ENCODE data around the gene PPARG.
A peak's percentile ranks its signal among the peaks of the same experiment; 100 is the strongest.
"Not testable (repeated sequence)": the region's sequence is repeated elsewhere in the genome, so short reads cannot be mapped to it uniquely, and the experiment has no call there.

The PPARG gene

DNA sequence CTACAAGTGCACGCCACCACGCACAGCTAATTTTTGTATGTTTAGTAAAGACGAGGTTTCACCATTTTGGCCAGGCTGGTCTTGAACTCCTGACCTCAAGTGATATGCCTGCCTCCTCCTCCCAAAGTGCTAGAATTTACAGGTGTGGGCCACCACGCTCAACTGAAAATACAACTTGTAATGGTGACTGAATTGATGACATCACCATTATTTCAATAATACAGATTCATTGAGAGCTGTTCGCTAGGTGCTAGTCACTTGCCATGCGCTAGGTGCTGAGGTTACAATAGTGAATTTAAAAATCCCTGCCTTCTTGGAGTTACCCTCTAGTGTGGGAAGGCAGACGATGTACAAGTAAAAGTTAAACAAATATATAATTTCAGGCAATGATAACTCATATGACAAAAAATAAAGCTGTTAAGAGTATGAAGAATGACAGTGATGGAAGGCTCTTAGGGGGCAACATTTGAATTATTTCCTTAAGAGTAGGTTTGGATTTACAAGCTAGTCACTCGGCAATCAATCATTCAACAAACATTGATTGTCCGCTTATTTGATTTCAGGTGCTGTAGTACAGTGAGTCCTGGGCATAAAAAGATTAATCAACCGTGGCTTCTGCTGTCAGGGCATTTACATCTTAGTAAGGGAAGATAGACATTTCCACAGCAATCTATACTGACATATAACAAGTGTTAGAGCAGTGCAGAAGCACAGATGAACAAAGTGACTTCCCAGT, 9.1 kb upstream of the PPARG start:
- Histone ChIP-seq H3K36me3 (ENCODE audit: insufficient read depth, low read length) (no peaks in the 10 kb centered on the region), H3K27ac (ENCODE audit: low read depth, low read length) (no peak overlapping the region)

DNA sequence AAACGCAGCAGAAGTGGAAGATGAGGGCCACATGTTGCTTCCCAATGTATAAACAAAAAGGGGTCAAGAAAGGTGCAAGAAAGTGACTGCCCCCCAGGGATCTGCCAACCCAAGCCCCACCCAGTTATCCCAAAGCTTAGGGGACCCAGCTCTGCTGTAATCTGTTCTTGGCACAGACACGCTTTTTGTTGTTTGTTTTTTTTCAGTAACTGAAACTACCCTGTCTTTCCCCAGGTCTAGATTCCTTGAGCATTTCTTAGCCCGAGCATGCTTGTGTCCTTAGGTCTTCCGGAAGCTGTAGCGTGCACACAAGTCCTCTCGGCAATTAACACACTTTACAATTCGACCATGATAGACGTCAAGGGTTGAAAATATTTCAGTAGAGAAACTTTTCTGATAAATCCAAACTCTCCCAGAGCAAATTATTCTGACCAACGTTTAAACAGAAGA, 8.5 kb upstream of the PPARG start:
- H3K4me1 ChIP-seq (ENCODE audit: control insufficient read depth, insufficient read depth, low read length, unreplicated experiment): no peaks in the 10 kb centered on the region
- H2AFZ ChIP-seq (ENCODE audit: low read length, unreplicated experiment): no peak overlapping the region
- H3K27me3 ChIP-seq (ENCODE audit: insufficient read depth, low read length): no peaks in the 10 kb centered on the region
- no peak overlapping the region for H3K27ac ChIP-seq (ENCODE audit: low read depth, low read length)
- no peak overlapping the region for H3K4me3 ChIP-seq (ENCODE audit: low read depth, low read length)
- H3K36me3 ChIP-seq (ENCODE audit: insufficient read depth, low read length): no peaks in the 10 kb centered on the region
- H3K79me2 ChIP-seq (ENCODE audit: control insufficient read depth, insufficient read depth, low read length, unreplicated experiment): no peaks in the 10 kb centered on the region

More for the DNA sequence above, 9.1 kb upstream of the PPARG start:
- no peak overlapping the region for H3K4me3 ChIP-seq (ENCODE audit: low read depth, low read length)
- H2AFZ ChIP-seq (ENCODE audit: low read length, unreplicated experiment): no peak overlapping the region
- no peaks in the 10 kb centered on the region for H3K4me1 ChIP-seq (ENCODE audit: control insufficient read depth, insufficient read depth, low read length, unreplicated experiment)
- no peaks in the 10 kb centered on the region for H3K79me2 ChIP-seq (ENCODE audit: control insufficient read depth, insufficient read depth, low read length, unreplicated experiment)
- H3K27me3 ChIP-seq (ENCODE audit: insufficient read depth, low read length): no peaks in the 10 kb centered on the region

DNA sequence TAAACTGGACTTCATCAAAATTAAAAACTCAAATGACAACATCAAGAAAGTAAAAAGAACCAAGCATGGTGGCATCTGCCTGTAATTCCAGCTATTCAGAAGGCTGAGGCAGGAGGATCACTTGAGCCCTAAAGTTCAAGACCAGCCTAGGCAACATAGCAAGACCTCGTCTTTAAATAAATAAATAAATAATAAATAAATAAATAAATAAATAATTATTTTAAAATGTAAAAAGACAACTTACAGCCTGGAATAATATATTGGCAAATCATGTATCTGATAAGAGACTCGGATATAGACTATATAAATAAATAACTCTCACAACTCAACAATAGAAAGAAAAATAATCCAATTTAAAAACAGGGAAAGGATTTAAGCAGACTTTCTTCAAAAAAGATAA, 4.3 kb upstream of the PPARG start:
- H3K4me1 ChIP-seq (ENCODE audit: control insufficient read depth, insufficient read depth, low read length, unreplicated experiment): no peaks in the 10 kb centered on the region
- H3K27me3 ChIP-seq (ENCODE audit: insufficient read depth, low read length): no peaks in the 10 kb centered on the region
- no peak overlapping the region for H3K4me3 ChIP-seq (ENCODE audit: low read depth, low read length)
- H2AFZ ChIP-seq (ENCODE audit: low read length, unreplicated experiment): no peak overlapping the region
- H3K27ac ChIP-seq (ENCODE audit: low read depth, low read length): no peak overlapping the region
- H3K79me2 ChIP-seq (ENCODE audit: control insufficient read depth, insufficient read depth, low read length, unreplicated experiment): peaks cover 17% of the 10 kb centered on the region
- no peaks in the 10 kb centered on the region for H3K36me3 ChIP-seq (ENCODE audit: insufficient read depth, low read length)

GRCh38 chr3:12285003-12285555, 3.8 kb upstream of the PPARG start:
- no peaks in the 10 kb centered on the region for H3K27me3 ChIP-seq (ENCODE audit: insufficient read depth, low read length)

GRCh38 chr3:12285779-12286178, 3.1 kb upstream of the PPARG start:
- not testable (repeated sequence) for H3K4me1 ChIP-seq (ENCODE audit: control insufficient read depth, insufficient read depth, low read length, unreplicated experiment); H2AFZ ChIP-seq (ENCODE audit: low read length, unreplicated experiment); H3K4me3 ChIP-seq (ENCODE audit: low read depth, low read length); H3K27me3 ChIP-seq (ENCODE audit: insufficient read depth, low read length); H3K27ac ChIP-seq (ENCODE audit: low read depth, low read length); H3K36me3 ChIP-seq (ENCODE audit: insufficient read depth, low read length)
- H3K79me2 ChIP-seq (ENCODE audit: control insufficient read depth, insufficient read depth, low read length, unreplicated experiment): peaks cover 27% of the 10 kb centered on the region

More at GRCh38 chr3:12285003-12285555, 3.8 kb upstream of the PPARG start:
- Histone ChIP-seq H3K79me2 (ENCODE audit: control insufficient read depth, insufficient read depth, low read length, unreplicated experiment) (peaks cover 22% of the 10 kb centered on the region), H3K4me1 (ENCODE audit: control insufficient read depth, insufficient read depth, low read length, unreplicated experiment) (no peaks in the 10 kb centered on the region), H3K27ac (ENCODE audit: low read depth, low read length) (no peak overlapping the region), H2AFZ (ENCODE audit: low read length, unreplicated experiment) (no peak overlapping the region), H3K4me3 (ENCODE audit: low read depth, low read length) (no peak overlapping the region), H3K36me3 (ENCODE audit: insufficient read depth, low read length) (no peaks in the 10 kb centered on the region)

DNA sequence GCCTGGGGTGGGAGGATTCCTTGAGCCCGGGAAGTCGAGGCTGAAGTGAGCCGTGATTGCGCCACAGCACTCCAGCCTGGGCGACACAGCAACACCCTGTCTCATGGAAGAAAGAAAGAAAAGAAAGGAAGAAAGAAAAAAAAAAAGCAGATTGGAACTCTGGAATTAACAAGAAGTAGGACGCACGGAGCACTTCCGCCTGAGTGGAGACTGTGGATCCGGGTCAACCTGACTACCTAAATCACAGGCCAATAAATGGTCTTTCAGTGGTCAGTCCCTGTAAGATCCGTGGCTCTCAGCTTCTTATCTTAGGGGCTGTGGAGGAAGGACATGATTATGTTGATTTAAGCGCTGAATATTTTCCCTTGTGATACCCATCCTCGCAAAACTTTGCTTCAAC, 2.4 kb upstream of the PPARG start:
- no peak overlapping the region; the same call in 1 of the 2 replicates for H3K4me3 ChIP-seq (ENCODE audit: low read depth, low read length)
- H3K79me2 ChIP-seq (ENCODE audit: control insufficient read depth, insufficient read depth, low read length, unreplicated experiment): peaks cover 32% of the 10 kb centered on the region
- peaks cover 5% of the 10 kb centered on the region for H3K4me1 ChIP-seq (ENCODE audit: control insufficient read depth, insufficient read depth, low read length, unreplicated experiment)
- no peak overlapping the region for H3K27ac ChIP-seq (ENCODE audit: low read depth, low read length)
- no peaks in the 10 kb centered on the region for H3K27me3 ChIP-seq (ENCODE audit: insufficient read depth, low read length)
- H3K36me3 ChIP-seq (ENCODE audit: insufficient read depth, low read length): no peaks in the 10 kb centered on the region
- H2AFZ ChIP-seq (ENCODE audit: low read length, unreplicated experiment): no peak overlapping the region

- Histone ChIP-seq H3K27me3 (ENCODE audit: insufficient read depth, low read length) (no peaks in the 10 kb centered on the region), H3K4me1 (ENCODE audit: control insufficient read depth, insufficient read depth, low read length, unreplicated experiment) (peaks cover 11% of the 10 kb centered on the region), H3K79me2 (ENCODE audit: control insufficient read depth, insufficient read depth, low read length, unreplicated experiment) (peaks cover 38% of the 10 kb centered on the region), H3K27ac (ENCODE audit: low read depth, low read length) (no peak overlapping the region), H3K36me3 (ENCODE audit: insufficient read depth, low read length) (no peaks in the 10 kb centered on the region), H3K4me3 (ENCODE audit: low read depth, low read length) (peak overlapping the region; percentile 73), H2AFZ (ENCODE audit: low read length, unreplicated experiment) (peak overlapping the region; percentile 2)
Measured at GRCh38 chr3:12286927-12287726, 1.7 kb upstream of the PPARG start.

DNA sequence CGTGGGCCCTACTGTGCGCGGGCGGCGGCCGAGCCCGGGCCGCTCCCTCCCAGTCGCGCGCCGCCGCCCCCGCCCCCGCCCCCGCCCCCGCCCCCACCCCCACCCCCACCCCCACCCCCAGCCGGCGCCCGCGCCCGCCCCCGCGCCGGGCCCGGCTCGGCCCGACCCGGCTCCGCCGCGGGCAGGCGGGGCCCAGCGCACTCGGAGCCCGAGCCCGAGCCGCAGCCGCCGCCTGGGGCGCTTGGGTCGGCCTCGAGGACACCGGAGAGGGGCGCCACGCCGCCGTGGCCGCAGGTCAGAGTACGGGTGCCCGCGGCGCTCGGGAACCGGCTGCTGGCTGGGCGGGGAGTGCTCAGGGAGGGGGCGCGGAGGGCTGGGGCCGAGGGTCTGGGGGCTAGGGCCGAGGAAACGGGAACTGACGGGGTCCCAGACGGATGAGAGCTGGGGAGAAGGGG, 1.1 kb upstream of the PPARG start:
- Histone ChIP-seq H3K27ac (ENCODE audit: low read depth, low read length) (peak overlapping the region; percentile 61), H2AFZ (ENCODE audit: low read length, unreplicated experiment) (peak overlapping the region; percentile 68), H3K79me2 (ENCODE audit: control insufficient read depth, insufficient read depth, low read length, unreplicated experiment) (peaks cover 44% of the 10 kb centered on the region), H3K27me3 (ENCODE audit: insufficient read depth, low read length) (no peaks in the 10 kb centered on the region), H3K4me3 (ENCODE audit: low read depth, low read length) (peak overlapping the region; percentile 99), H3K36me3 (ENCODE audit: insufficient read depth, low read length) (no peaks in the 10 kb centered on the region), H3K4me1 (ENCODE audit: control insufficient read depth, insufficient read depth, low read length, unreplicated experiment) (peaks cover 16% of the 10 kb centered on the region)

GRCh38 chr3:12289524-12289923, 654 bp downstream of the PPARG start:
- Histone ChIP-seq H3K27me3 (ENCODE audit: insufficient read depth, low read length) (no peaks in the 10 kb centered on the region), H3K4me3 (ENCODE audit: low read depth, low read length) (peak overlapping the region; percentile 99), H2AFZ (ENCODE audit: low read length, unreplicated experiment) (no peak overlapping the region), H3K27ac (ENCODE audit: low read depth, low read length) (peak overlapping the region; percentile 61), H3K79me2 (ENCODE audit: control insufficient read depth, insufficient read depth, low read length, unreplicated experiment) (peaks cover 58% of the 10 kb centered on the region), H3K36me3 (ENCODE audit: insufficient read depth, low read length) (no peaks in the 10 kb centered on the region), H3K4me1 (ENCODE audit: control insufficient read depth, insufficient read depth, low read length, unreplicated experiment) (peaks cover 28% of the 10 kb centered on the region)

- Histone ChIP-seq H3K4me3 (ENCODE audit: low read depth, low read length) (no peak overlapping the region), H3K4me1 (ENCODE audit: control insufficient read depth, insufficient read depth, low read length, unreplicated experiment) (peaks cover 33% of the 10 kb centered on the region), H2AFZ (ENCODE audit: low read length, unreplicated experiment) (no peak overlapping the region), H3K36me3 (ENCODE audit: insufficient read depth, low read length) (no peaks in the 10 kb centered on the region), H3K79me2 (ENCODE audit: control insufficient read depth, insufficient read depth, low read length, unreplicated experiment) (peaks cover 71% of the 10 kb centered on the region), H3K27me3 (ENCODE audit: insufficient read depth, low read length) (no peaks in the 10 kb centered on the region), H3K27ac (ENCODE audit: low read depth, low read length) (no peak overlapping the region)
Measured at GRCh38 chr3:12292770-12293169, 3.9 kb downstream of the PPARG start.
